Measurements from ENCODE around the gene ARPC5L. TPM values are rescaled to one million over a fixed set of nuclear protein-coding genes. Genes with fewer than 3 reads are reported as not detected.

Gene ARPC5L
- polyA plus RNA-seq, 1 donor from 2014 or later, result 92.7 TPM

Other genes starting within 250 kb of the ARPC5L start
- 0.03 TPM for gene NR6A1, start 90.8 kb upstream of the ARPC5L start, polyA plus RNA-seq
- 0.20 TPM for gene OLFML2A, start 85.0 kb upstream of the ARPC5L start, polyA plus RNA-seq
- gene WDR38, start 8.7 kb upstream of the ARPC5L start, polyA plus RNA-seq, result not detected
- gene RPL35, start 173 bp upstream of the ARPC5L start, polyA plus RNA-seq, result 2,381 TPM
- 10.3 TPM for gene GOLGA1, start 79.0 kb downstream of the ARPC5L start, polyA plus RNA-seq